Gastrocnemius medialis (tissue), 4 donors: ENCODE measurements around the gene SBF1. TPM values are rescaled to one million over a fixed set of nuclear protein-coding genes. Genes with fewer than 3 reads are reported as not detected.

Source experiments
- ATAC-seq, 2 donors: fragments of 150-250 bp; one replicate each; pipeline ENCODE4 v1.9.1; 2016
- DNase-seq, 2 donors: peaks; one replicate each; pipeline ENCODE4 v3.0.0-alpha.2; 2019
- H3K27ac ChIP-seq, 4 donors: fragments of 200-600 bp; sonication (generic); 1 replicate in 1 of 4; 2 replicates in 3 of 4; pipeline ENCODE4 v1.5.1; 2016 to 2018; ENCODE audit warnings: mild to moderate bottlenecking in 2 of 4, moderate library complexity in 1 of 4
- H3K27me3 ChIP-seq, 3 donors: fragments of 200-600 bp; sonication (generic) in 2 of 3; 1 replicate in 1 of 3; 2 replicates in 2 of 3; pipeline versions ENCODE4 v1.5.1 to v1.6.0; 2016 to 2019; ENCODE audit warnings: mild to moderate bottlenecking in 1 of 3, moderate library complexity in 1 of 3
- H3K36me3 ChIP-seq, 2 donors: fragments of 200-600 bp; sonication (generic) in 1 of 2; one replicate each; pipeline ENCODE4 v1.5.1; 2017 to 2018
- H3K4me1 ChIP-seq, 2 donors: fragments of 200-600 bp; sonication (generic) in 1 of 2; one replicate each; pipeline ENCODE4 v1.5.1; 2016 to 2017; ENCODE audit warnings: mild to moderate bottlenecking in 2 of 2
- H3K4me3 ChIP-seq, 4 donors: fragments of 200-600 bp; sonication (generic) in 3 of 4; 1 replicate in 1 of 4; 2 replicates in 3 of 4; pipeline ENCODE4 v1.5.1; 2016 to 2019; ENCODE audit warnings: mild to moderate bottlenecking in 2 of 4
- H3K9me3 ChIP-seq, 3 donors: fragments of 200-600 bp; sonication (generic) in 2 of 3; 1 replicate in 1 of 3; 2 replicates in 2 of 3; pipeline ENCODE4 v1.5.1; 2016 to 2019
- CTCF ChIP-seq, 5 experiments: fragments of 450-650 bp in 3 of 5; fragments of 200-600 bp in 2 of 5; sonication (generic) in 2 of 5; IDR thresholded peaks in 4 of 5; conservative IDR thresholded peaks in 1 of 5; 1 replicate in 4 of 5; 2 replicates in 1 of 5; pipeline ENCODE4 v1.5.1; 2016 to 2019; ENCODE audit warnings: antibody characterized with exemption in 5 of 5, mild to moderate bottlenecking in 3 of 5, moderate library complexity in 3 of 5
- POLR2A ChIP-seq, 2 donors: fragments of 450-650 bp; IDR thresholded peaks; one replicate each; pipeline ENCODE4 v1.6.1; 2017; ENCODE audit warnings: antibody characterized with exemption in 2 of 2, mild to moderate bottlenecking in 2 of 2, moderate library complexity in 2 of 2
- in situ Hi-C, 4 donors: fragments of 200-750 bp; cut with MboI; loops; one replicate each; pipeline versions ENCODE4 v1.15.0 to v1.8.0; 2017; ENCODE audit warnings: low sequenced_read_pairs in 4 of 4
- intact Hi-C: fragments of 100-400 bp; cut with DNase I; formaldehyde crosslinking; loops from one replicate; pipeline ENCODE4 v1.15.1; 2023; ENCODE audit warnings: low total_unique reads
- total RNA-seq, 4 donors: library from RNA; depleted of rRNA; stranded (reverse); fragments of >200 nt; gene quantifications; one replicate each; pipeline versions ENCODE4 v1.1.0 to v1.2.3, GENCODE V29; 2016

Gene SBF1
- total RNA-seq, 4 donors from 2014 or later = 50.5 to 116 (median 107) TPM

GRCh38 chr22:50519151-50519550 is 44.3 kb upstream of the SBF1 start:
- DNase-seq (no peak), ATAC-seq (no peak)
- in situ Hi-C loops = no loop called here
- no peak for TF ChIP-seq POLR2A (IDR thresholded peaks at IDR 0.05)
- no peak for TF ChIP-seq CTCF (IDR thresholded peaks at IDR 0.05 in 4 of 5, conservative IDR thresholded peaks at IDR 0.05 in 1 of 5)
- Histone ChIP-seq H3K9me3 (no peaks in the 10 kb centered on the region), H3K4me1 (peaks cover 0 to 2% of the 10 kb centered on the region in 2 donors), H3K27ac (no peak overlapping the region), H3K36me3 (peaks cover 0 to 61% of the 10 kb centered on the region in 2 donors), H3K4me3 (no peak overlapping the region), H3K27me3 (no peaks in the 10 kb centered on the region)
- intact Hi-C loops = no loop called here

GRCh38 chr22:50518606-50519005 is 43.8 kb upstream of the SBF1 start:
- Histone ChIP-seq H3K4me1 (no peaks in the 10 kb centered on the region), H3K27me3 (no peaks in the 10 kb centered on the region), H3K4me3 (no peak overlapping the region), H3K9me3 (no peaks in the 10 kb centered on the region), H3K36me3 (peaks cover 0 to 58% of the 10 kb centered on the region in 2 donors), H3K27ac (no peak overlapping the region)
- in situ Hi-C loops = no loop called here
- no peak for ATAC-seq
- no peak for DNase-seq
- TF ChIP-seq CTCF (IDR thresholded peaks at IDR 0.05 in 4 of 5, conservative IDR thresholded peaks at IDR 0.05 in 1 of 5) (no peak), POLR2A (IDR thresholded peaks at IDR 0.05) (no peak)
- intact Hi-C loops = no loop called here

- Histone ChIP-seq H3K9me3 (no peaks in the 10 kb centered on the region), H3K4me3 (no peak overlapping the region), H3K36me3 (peaks cover 0 to 49% of the 10 kb centered on the region in 2 donors), H3K4me1 (no peaks in the 10 kb centered on the region), H3K27ac (no peak overlapping the region), H3K27me3 (no peaks in the 10 kb centered on the region)
- DNase-seq = no peak
- intact Hi-C loops (no loop called here), in situ Hi-C loops (no loop called here)
- no peak for TF ChIP-seq POLR2A (IDR thresholded peaks at IDR 0.05)
- TF ChIP-seq CTCF (IDR thresholded peaks at IDR 0.05 in 4 of 5, conservative IDR thresholded peaks at IDR 0.05 in 1 of 5) = no peak
- no peak for ATAC-seq
Measured at GRCh38 chr22:50517495-50518260, 42.8 kb upstream of the SBF1 start.

GRCh38 chr22:50516891-50517290 is 42.1 kb upstream of the SBF1 start:
- intact Hi-C loops (no loop called here), in situ Hi-C loops (no loop called here)
- DNase-seq (no peak), ATAC-seq (no peak)
- H3K4me3 ChIP-seq = no peak overlapping the region
- no peak overlapping the region for H3K27ac ChIP-seq
- no peaks in the 10 kb centered on the region for H3K4me1 ChIP-seq
- no peaks in the 10 kb centered on the region for H3K9me3 ChIP-seq
- TF ChIP-seq POLR2A (IDR thresholded peaks at IDR 0.05) (no peak), CTCF (IDR thresholded peaks at IDR 0.05 in 4 of 5, conservative IDR thresholded peaks at IDR 0.05 in 1 of 5) (no peak)
- no peaks in the 10 kb centered on the region for H3K27me3 ChIP-seq
- peaks cover 0 to 43% of the 10 kb centered on the region in 2 donors for H3K36me3 ChIP-seq
